H1 (cell line): ENCODE results near the gene RNF182. TPM values are rescaled to one million over a fixed set of nuclear protein-coding genes. Genes with fewer than 3 reads are reported as not detected.

Source experiments
- polyA plus RNA-seq, 7 experiments: library from polyadenylated mRNA; depleted of rRNA in 3 of 7; stranded (reverse) in 5 of 7; unstranded in 2 of 7; fragments of >200 nt in 5 of 7; fragments of 200-250 nt in 2 of 7; gene quantifications; 1 replicate in 5 of 7; 2 replicates in 1 of 7; 4 replicates in 1 of 7; pipeline versions ENCODE4 v1.2.1 to v1.2.3, GENCODE V29; 2011 to 2013; ENCODE audit warnings: missing spikeins in 2 of 7, mixed read lengths in 2 of 7
- total RNA-seq: library from RNA; stranded (reverse); fragmentation: NEBNext Ultra II Directional; extraction: Animal tissue kit (Norgen Biotek cat#: 25700); gene quantifications from 2 replicates; pipeline ENCODE4 v1.2.1, GENCODE V29; 2021

The RNF182 gene
- total and polyA plus RNA-seq, 2 of the 8 experiments (the other 6 are each of a cell fraction or from before 2014, with no cell fraction given) = 6.2 to 10.7 TPM

Other genes starting within 250 kb of the RNF182 start
- 34.3 and 36.7 TPM in 2 replicates for gene RANBP9, start 213.1 kb upstream of the RNF182 start, total RNA-seq
- 8.0 and 13.0 TPM in 2 replicates for gene RANBP9, start 213.1 kb upstream of the RNF182 start, polyA plus RNA-seq (2011; rRNA removed)
- 35.9 and 37.3 TPM in 2 replicates for gene MCUR1, start 110.4 kb upstream of the RNF182 start, total RNA-seq
- 7.0 and 9.6 TPM in 2 replicates for gene MCUR1, start 110.4 kb upstream of the RNF182 start, polyA plus RNA-seq (2011; rRNA removed)
- 8.5 and 8.8 TPM in 2 replicates for gene CD83, start 192.8 kb downstream of the RNF182 start, total RNA-seq
- gene CD83, start 192.8 kb downstream of the RNF182 start, polyA plus RNA-seq (2011; rRNA removed) = 2.8 and 4.6 TPM in 2 replicates